GM12801 (cell line): ENCODE results near the gene CDK5RAP3.

Experiments used
- TF ChIP-seq, protein P1 (sequence below): IDR thresholded peaks from one replicate; pipeline ENCODE4 v1.5.1; 2011; ENCODE audit warnings: control low read depth; ENCODE audit not compliant: insufficient read length; ENCODE audit errors: extremely low read depth

Gene CDK5RAP3

DNA sequence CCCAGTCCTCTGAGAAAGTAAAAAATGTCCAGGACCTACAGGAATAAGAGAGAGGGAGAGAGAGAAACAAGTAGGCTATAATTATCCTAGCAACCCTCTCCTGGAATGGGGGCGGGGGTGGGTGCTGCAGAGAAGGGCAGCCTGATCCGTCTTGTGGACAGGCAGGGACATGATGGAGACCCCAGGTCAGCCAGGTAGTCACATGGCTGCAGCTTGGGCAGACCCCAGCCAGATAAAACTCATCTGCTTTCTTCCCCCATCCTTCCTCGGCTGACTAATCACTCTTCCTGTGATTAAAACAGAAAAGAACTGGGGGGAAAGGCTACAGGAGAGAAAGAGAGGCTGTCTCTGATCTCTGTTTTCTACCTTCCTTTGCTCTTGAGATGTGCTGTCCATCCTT, 34.1 kb downstream of the CDK5RAP3 start:
- TF ChIP-seq, protein P1, sequence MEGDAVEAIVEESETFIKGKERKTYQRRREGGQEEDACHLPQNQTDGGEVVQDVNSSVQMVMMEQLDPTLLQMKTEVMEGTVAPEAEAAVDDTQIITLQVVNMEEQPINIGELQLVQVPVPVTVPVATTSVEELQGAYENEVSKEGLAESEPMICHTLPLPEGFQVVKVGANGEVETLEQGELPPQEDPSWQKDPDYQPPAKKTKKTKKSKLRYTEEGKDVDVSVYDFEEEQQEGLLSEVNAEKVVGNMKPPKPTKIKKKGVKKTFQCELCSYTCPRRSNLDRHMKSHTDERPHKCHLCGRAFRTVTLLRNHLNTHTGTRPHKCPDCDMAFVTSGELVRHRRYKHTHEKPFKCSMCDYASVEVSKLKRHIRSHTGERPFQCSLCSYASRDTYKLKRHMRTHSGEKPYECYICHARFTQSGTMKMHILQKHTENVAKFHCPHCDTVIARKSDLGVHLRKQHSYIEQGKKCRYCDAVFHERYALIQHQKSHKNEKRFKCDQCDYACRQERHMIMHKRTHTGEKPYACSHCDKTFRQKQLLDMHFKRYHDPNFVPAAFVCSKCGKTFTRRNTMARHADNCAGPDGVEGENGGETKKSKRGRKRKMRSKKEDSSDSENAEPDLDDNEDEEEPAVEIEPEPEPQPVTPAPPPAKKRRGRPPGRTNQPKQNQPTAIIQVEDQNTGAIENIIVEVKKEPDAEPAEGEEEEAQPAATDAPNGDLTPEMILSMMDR: no peak

DNA sequence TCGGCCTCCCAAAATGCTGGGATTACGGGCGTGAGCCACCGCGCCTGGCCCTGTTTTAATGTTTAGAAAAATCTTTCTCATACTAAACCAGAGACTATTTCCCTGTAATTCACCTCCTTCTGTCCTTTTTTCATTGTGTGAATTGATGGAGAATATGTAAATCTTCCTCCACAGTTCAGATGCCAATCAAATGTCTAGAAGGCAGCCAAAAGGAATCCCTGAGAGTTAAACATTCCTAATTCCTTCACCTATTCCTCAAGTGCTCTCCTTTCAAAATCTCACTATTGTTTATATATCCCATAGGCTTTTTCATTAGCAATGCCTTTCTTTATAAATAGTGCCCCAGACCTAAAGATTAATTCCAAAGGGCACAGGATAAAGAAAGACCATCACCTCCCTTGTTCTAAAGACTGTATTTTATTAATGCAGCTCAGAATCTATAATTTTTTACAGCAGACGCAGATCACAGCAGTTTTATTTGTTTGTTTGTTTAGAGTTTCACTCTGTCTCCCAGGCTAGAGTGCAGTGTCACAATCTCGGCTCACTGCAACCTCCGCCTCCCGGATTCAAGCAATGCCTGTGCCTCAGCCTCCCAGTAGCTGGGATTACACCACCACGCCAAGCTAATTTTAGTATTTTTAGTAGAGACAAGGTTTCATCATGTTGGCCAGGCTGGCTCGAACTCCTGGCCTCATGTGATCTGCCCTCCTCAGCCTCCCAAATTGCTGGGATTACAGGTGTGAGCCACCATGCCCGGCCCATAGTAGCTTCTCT, 36.2 kb downstream of the CDK5RAP3 start:
- TF ChIP-seq, protein P1: no peak

DNA sequence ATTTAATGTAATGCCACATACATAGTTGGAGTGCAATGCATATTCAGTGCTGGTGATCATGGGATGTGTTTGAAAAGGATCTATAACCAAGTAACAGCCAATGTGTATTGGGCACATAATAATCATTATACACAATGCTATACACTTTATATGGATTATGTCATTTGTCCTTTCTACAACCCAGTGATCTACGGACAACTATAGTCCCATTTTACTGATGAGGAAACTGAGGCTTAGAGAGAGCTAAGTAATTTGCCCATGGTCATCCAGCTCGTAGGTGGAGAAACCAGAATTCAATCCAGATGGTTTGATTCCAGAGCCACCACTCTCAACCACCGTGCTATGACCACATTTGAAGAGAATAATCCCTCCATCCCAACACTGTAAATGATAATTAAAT, 39.3 kb downstream of the CDK5RAP3 start:
- TF ChIP-seq, protein P1: no peak

DNA sequence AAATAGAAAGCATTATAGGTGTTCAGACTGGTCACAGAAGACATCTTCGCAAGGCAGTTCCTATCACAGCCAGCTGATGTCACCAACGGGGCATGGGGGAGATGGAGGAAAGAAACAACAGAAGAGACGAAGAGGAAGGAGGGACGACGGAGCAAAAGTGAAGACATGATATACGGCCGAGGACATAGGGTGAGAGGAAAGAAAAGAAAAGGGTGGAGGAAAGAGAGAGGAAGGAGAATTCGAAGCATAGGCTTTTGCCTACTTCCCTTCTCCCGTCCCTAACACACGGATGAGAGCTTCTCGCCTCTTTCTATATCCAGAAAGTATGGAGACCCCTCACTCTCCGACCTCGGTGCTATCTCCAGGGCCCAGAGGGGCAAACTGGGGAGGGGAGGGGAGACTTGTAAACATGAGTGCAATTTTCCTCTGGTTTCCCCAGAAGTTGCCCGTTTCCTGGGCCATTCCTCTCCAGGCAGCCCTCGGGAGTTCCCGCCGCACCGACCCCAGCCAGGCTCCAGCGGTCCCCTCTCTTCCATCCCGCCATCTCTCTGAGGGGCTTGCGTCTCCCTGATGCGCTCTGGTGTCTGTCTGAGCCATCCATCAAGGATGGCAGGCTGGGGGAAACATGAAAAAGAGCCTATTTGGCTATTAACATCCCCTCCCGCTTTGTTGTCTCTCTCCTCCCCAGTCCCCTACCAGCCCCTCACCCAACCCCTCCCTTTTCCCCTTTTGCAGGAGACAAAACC, 40.7 kb downstream of the CDK5RAP3 start:
- TF ChIP-seq, protein P1: no peak

DNA sequence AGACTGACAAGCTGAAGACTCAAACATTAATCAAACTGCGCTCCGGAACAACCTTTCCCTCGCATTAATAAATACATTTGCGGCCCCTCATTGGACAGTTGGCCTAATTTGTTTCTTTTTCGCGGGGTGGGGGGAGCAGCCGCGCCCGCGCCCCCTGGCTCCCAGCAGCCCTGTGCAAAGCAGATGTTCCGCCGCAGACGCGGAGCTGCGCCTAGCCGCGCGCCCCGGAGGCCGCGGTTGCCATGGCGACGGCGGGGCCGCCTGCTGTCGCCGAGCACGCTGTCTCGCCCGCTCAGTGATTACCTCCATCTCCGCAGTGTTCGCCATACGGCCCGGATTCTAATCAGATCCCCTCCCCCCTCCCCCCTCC, 41.2 kb downstream of the CDK5RAP3 start:
- TF ChIP-seq, protein P1: no peak

DNA sequence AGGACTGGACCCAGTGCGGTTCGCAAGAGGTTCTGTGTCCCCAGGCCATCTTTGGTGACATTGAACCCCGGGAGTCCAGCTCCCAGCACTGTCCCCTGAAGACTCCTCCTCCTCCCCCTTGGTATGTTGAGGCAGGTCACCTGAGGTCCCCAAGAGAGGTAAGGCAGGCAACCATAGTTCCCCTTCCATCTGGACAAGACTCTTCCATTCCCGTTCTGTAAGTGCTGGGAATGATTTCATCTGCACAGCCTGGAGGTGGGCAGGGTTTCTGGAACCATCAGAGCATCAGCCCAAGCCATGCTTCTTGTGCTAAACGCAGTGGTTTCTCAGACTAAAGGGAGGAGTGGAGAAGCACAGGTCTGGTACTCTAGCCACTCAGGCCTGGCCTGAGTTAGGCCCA, 41.7 kb downstream of the CDK5RAP3 start:
- TF ChIP-seq, protein P1: no peak

DNA sequence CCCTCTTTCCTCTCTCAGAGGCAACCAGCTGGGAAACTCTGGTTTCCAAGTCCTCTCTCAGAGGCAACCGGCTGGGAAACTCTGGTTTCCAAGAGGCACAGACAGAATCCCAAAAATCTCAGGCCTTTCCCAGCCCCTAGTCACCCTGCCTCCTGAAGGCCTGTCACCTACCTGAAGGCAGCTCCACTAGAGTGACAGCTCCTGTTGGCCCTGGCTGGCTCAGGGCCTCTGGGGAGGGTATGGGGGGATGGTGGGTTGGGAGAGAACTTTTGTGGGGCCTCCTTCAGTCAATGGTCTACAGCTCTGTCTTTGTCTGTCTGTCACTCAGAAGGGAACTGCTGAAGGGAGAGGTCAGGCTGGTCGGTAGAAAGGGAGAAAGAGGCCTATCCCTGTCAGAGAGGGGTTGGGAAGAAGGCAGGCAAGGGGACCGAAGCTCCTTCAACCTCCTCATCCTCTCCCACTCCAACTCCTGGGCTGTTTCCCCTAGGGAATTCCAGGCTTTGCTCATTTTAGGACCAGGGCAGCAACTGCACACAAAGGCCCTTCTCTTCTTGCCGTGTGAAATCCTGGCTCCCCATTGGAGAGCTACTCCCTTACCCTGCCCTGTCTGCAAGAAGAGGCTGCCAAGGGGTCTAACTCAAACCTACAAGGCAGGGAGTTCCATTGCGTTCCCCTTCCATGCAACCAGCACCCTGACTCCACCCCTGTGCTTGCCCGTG, 43.1 kb downstream of the CDK5RAP3 start:
- TF ChIP-seq, protein P1: no peak
